NCI-H1092 treated with DMSO at 0.1 percent for 48 hours (cell line): ENCODE measurements around the gene TYROBP.
"Not testable (repeated sequence)": the region's sequence is repeated elsewhere in the genome, so short reads cannot be mapped to it uniquely, and the experiment has no call there.

Source experiments
- DNase-seq: peaks from one replicate; lab custom pipeline; 2025; lab: John Stamatoyannopoulos, UW

The TYROBP gene

GRCh38 chr19:35931874-35932202 lies 23.7 kb upstream of the TYROBP start:
- no peak for DNase-seq

- peak; percentile 98 for DNase-seq
Observed at GRCh38 chr19:35931161-35931873, 23.2 kb upstream of the TYROBP start.

DNA sequence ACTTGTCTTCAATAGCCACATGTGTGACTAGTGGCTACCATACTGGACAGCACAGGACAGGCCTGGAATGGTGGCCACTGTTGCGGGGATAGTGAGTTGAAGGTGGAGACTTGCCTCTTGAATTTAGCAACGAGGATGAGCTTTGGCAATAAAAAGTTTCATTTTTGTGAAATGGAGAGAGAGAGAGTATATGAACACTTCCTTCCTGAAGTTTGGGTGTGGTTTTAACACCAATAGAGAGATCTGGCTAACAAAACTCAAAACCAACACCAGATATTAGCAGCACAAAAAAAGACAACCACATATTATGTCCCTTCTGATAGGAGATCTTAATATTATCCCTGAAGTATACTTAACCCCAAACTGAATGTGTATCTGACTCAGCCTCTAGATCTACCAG lies 21.8 kb upstream of the TYROBP start:
- DNase-seq = no peak

DNA sequence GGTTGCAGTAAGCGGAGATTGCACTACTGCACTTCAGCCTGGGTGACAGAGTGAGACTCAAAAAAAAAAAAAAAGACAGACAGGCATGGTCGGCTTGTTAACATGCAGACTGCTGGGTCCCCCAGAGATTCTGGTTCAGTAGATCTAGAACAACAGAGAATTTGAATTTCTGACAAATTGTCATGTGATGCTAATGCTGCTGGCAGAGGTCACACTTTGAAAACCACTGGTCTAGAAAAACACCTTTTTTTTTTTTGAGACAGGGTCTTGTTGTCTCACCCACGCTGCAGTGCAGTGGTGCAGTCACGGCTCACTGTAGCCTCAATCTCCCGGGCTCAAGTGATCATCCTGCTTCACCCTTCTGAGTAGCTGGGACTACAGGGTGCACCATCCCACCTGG lies 20.4 kb upstream of the TYROBP start:
- DNase-seq = no peak

DNA sequence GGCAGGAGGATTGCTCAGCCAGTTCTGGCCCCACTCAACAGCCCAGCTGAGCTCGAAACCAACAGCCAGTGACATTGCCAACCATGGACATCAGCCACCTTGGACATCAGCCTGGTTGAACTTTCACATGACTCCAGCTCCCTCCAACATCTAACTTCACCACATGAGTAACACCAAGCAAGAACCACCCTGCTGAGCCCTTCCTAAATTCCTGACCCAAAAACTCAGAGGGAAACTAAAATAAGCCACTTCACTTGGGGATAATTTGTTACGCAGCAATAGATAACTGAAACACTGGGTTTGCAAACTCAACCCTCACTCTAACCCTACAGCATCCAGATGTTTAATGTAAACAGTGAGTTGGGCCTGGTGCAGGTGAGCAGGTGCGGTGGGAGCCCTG lies 17.4 kb upstream of the TYROBP start:
- DNase-seq = no peak

DNA sequence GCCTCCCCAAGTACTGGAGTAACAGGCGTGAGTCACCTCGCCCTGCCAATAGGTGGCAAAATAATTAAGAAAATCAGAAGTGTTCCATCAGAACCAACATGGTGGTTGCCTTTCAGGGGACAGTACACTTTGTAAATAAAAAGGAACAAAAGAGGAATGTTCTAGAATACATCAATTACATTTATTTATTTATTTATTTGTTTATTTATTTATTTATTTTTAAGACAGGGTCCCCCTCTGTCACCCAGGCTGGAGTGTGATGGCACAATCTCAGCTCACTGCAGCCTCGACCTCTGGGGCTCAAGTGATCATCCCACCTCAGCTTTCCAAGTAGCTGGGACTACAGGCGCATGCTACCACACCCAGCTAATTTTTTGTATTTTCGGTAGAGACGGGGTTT lies 12.9 kb upstream of the TYROBP start:
- DNase-seq = no peak

DNA sequence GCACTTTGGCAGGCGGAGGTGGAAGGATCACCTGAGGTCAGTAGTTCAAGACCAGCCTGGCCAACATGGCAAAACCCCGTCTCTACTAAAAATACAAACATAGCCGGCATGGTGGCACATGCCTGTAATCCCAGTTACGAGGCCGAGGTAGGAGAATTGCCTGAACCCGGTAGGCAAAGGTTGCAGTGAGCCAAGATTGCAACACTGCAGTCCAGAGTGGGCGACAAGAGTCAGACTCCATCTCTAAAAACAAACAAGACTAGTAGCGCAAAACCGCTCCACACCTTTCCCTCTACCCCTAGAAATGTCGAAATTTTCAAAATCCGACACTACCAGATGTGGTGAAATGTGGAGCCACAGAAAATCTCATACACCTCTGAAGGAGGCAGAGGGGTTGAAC lies 11.2 kb upstream of the TYROBP start:
- DNase-seq = no peak

- no peak for DNase-seq
Observed at GRCh38 chr19:35915443-35915842, 7.3 kb upstream of the TYROBP start.

DNA sequence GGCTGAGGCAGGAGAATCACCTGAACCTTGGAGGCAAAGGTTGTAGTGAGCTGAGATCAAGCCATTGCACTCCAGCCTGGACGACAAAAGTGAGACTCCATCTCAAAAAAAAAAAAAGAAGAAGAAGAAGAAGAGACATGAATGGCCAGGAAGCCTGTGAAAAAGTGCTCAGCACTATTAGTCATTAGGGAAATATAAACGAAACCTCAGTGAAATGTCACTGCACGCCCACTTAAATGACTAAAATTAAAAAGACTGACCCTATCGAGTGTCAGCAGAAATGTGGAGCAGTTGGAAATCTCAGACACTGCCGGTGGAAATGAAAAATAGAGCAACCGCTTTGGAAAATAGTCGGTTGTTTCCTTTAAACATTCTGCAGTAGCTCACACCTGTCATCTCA lies 5.5 kb upstream of the TYROBP start:
- DNase-seq = no peak

GRCh38 chr19:35911790-35912189 lies 3.7 kb upstream of the TYROBP start:
- no peak for DNase-seq

- no peak for DNase-seq
Observed at GRCh38 chr19:35911173-35911572, 3.1 kb upstream of the TYROBP start.

DNA sequence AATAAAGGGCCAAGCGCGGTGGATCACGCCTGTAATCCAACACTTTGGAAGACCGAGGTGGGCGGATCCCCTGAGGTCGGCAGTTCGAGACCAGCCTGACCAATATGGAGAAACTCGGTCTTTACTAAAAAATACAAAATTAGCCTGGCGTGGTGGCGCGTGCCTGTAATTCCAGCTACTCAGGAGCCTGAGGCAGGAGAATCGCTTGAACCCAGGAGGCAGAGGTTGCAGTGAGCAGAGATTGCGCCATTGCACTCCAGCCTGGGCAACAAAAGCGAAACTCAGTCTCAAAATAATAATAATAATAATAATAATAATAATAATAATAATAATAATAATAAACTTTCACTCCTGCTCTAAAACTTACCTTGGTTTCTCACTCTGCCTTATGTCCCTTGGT lies 2.3 kb upstream of the TYROBP start:
- DNase-seq = not testable (repeated sequence)

- DNase-seq = no peak
Observed at GRCh38 chr19:35909684-35910035, 1.6 kb upstream of the TYROBP start.

GRCh38 chr19:35908973-35909683 lies 1.0 kb upstream of the TYROBP start:
- DNase-seq = no peak

GRCh38 chr19:35907377-35907745 lies 734 bp downstream of the TYROBP start:
- DNase-seq = no peak

DNA sequence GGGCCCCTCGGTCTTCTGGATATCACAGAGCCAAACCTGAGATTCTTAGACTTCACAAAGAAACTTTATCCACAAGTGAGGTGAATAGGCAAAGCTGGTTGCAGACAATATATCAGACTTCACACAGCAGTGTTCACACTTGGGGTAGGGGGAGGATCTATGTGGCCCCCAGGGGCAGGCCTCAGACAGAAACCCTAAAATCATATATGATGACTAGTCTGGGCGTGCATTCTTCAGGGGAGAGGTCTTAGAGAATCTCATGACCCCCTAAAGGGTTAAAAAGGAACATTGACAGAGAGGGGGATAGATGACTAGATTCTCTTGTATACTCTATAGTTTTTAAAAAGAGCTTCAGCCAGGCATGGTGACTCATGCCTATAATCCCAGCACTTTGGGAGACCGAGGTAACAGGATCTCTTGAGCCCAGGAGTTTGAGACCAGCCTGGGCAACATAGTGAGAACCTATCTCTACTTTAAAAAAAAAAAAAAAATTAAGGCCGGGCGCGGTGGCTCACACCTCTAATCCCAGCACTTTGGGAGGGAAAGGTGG lies 2.8 kb downstream of the TYROBP start:
- no peak for DNase-seq

DNA sequence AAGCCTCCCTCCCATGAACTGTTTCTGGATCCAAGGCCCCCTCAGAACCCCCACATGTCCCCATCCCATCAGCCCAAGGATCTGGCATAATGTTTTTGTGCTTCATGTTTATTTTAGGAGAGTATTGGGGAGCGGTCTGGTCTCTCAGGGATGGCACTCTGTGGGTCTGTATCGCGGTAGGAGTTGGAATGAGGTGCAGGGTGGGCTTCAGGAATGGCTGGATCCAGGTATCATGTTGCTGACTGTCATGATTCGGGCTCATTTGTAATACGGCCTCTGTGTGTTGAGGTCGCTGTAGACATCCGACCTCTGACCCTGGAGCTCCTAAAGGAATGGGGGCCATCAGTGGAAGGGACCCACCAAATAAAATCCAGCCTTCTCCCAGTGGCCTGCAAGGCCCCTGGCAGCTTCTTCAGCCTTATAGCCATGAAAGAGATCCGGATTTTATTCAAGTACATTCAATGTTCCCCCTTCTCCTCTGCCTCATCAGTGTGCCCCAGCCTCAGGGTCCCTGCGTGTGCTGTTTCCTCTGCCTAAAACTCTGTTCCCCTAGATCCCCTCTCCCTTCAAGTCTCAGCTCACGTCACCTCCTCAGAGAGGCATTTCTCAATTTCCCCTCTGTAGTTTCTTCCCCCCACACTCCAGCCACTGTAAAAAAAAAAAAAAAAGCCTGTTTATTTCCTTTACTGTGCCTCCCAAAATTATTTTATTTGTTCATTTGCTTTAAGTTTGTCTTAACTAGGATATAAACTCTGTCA lies 3.6 kb downstream of the TYROBP start:
- DNase-seq = no peak

DNA sequence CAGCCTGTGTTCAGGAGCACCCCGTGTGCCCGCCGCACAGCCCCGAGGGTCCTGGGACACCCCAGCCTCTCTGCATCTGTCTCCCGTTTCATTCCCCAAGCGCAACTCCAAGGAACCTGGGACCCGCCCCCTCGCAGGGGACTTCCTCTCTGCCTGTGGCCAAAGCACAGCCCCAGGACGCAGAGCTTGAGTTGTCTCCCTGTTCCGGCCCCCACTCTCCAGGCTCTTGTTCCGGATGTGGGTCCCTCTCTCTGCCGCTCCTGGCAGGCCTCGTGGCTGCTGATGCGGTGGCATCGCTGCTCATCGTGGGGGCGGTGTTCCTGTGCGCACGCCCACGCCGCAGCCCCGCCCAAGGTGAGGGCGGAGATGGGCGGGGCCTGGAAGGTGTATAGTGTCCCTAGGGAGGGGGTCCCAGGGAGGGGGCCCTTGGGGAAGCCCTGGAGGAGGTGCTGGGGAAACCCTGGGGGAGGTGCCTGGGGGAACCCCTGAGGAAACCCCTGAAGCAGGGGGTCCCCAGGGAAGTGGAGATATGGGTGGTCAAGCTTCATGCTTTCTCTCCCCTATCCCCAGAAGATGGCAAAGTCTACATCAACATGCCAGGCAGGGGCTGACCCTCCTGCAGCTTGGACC lies 4.4 kb downstream of the TYROBP start:
- no peak for DNase-seq

DNA sequence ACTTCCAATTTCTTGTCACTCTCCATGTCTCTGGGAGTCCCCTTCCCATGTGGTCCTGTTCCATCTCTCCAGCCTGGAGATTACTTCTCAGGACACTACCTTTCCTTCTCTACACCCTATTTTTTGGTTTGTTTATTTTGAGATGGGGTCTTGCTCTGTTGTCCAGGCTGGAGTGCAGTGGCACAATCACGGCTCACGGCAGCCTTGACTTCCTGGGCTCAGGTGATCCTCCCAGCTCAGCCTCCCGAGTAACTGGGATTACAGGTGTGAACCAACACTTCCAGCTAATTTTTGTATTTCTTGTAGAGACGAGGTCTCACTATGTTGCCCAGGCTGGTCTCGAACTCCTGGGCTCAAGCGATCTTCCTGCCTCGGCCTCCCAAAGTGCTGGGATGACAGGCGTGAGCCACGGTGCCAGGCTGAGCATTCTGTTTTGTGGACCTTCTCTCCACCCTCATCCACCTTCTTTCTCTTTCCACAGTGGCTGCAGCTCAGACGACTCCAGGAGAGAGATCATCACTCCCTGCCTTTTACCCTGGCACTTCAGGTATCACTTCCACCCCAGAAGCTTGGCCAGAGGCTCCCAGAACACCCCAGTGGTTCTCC lies 5.1 kb downstream of the TYROBP start:
- DNase-seq = no peak

DNA sequence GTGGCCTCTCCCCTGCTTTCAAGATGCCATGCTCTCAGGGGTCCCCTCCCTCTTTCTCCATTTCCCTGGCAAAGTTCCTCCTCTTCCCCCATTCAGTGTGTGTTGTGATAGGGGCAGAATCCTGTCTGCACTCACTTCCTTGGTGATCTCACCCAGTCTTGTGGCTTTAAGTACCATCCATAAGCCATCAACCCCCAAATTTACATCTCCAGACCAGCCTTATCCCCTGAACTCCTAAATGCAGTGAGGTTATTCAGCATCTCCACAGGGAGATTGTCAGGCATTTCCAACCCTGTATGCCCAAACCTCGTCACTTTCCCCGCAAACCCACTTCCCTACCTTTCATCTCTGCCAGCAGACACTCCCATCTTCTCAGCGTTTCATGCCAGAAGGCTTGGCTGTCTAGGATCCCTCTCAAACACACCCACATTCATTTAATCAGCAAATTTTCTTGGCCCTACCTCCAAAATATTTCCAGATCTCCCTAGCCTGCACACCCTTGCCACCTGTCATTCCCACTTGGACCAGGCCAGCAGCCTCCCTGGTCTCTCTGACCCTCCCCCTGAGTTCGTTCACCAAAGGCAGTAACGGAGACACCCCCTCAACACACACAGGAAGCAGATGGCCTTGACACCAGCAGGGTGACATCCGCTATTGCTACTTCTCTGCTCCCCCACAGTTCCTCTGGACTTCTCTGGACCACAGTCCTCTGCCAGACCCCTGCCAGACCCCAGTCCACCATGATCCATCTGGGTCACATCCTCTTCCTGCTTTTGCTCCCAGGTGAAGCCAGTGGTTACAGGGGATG lies 6.0 kb downstream of the TYROBP start, which contains the start of gene HCST:
Gene HCST, plus strand, starts transcription at position 676 of the 808 bp plus-strand sequence. Its CDS starts 65 bp downstream, at position 741.
- DNase-seq = no peak

- no peak for DNase-seq
Observed at GRCh38 chr19:35901055-35901644, 6.9 kb downstream of the TYROBP start.
